Stimulated activated CD4-positive, alpha-beta T cell treated with anti-CD3 and anti-CD28 coated beads, Interleukin-12 subunit alpha, Interleukin-12 subunit beta, amount 100 ng/mL, for 48 hours (primary cell): ENCODE results near the gene IFITM2.

Source experiments
- DNase-seq, 3 donors: peaks; one replicate each; pipeline ENCODE4 v3.0.0-alpha.2; 2020; ENCODE audit warnings: low read depth in 2 of 3, low spot score in 1 of 3

The IFITM2 gene

GRCh38 chr11:292211-293121, 15.2 kb upstream of the IFITM2 start:
- no peak for DNase-seq

- no peak for DNase-seq
These were observed 14.3 kb upstream of the IFITM2 start for GRCh38 chr11:293271-293851.

GRCh38 chr11:293852-294661, 13.6 kb upstream of the IFITM2 start:
- no peak for DNase-seq

GRCh38 chr11:294780-295179, 12.8 kb upstream of the IFITM2 start:
- no peak for DNase-seq

- no peak for DNase-seq
These were observed 12.1 kb upstream of the IFITM2 start for GRCh38 chr11:295351-296170.

- no peak for DNase-seq
These were observed 11.2 kb upstream of the IFITM2 start for GRCh38 chr11:296171-297050.

GRCh38 chr11:297051-297585, 10.5 kb upstream of the IFITM2 start:
- DNase-seq: no peak

GRCh38 chr11:297586-298405, 9.8 kb upstream of the IFITM2 start:
- DNase-seq: no peak

- no peak for DNase-seq
These were observed 9.1 kb upstream of the IFITM2 start for GRCh38 chr11:298406-299065.

GRCh38 chr11:299081-299891, 8.3 kb upstream of the IFITM2 start, which contains the start of gene IFITM5:
IFITM5 (minus strand) TSS chr11:299526; CDS start chr11:299490, 36 bp downstream.
- no peak for DNase-seq

GRCh38 chr11:299951-300735, 7.5 kb upstream of the IFITM2 start:
- no peak for DNase-seq

GRCh38 chr11:303363-303762, 4.3 kb upstream of the IFITM2 start:
- no peak for DNase-seq

GRCh38 chr11:304061-304506, 3.5 kb upstream of the IFITM2 start:
- DNase-seq: no peak

- no peak for DNase-seq
These were observed 2.4 kb upstream of the IFITM2 start for GRCh38 chr11:304915-305843.

GRCh38 chr11:305844-306211, 1.8 kb upstream of the IFITM2 start:
- no peak for DNase-seq
